GM12878 (cell line): ENCODE data around the gene AP2A2. TPM values are rescaled to one million over a fixed set of nuclear protein-coding genes. Genes with fewer than 3 reads are reported as not detected.

Source experiments
- ATAC-seq: fragments of 200-7000 bp; cut with Tn5 transposase; 3 replicates; pipeline ENCODE4 v1.9.1; 2020; ENCODE audit warnings: mild to moderate bottlenecking, moderate library complexity
- BruUV-seq: library from RNA; stranded (reverse); fragments of 400-500 nt; replicated peaks from 2 replicates; lab custom pipeline; 2021; lab: Mats Ljungman, UMichigan
- CTCF ChIA-PET: fragments of 300-600 bp; sonication (Branson Sonifier 250); formaldehyde crosslinking; extraction: SDS; loops from one replicate; lab custom pipeline; 2021; ENCODE audit warnings: inconsistent platforms; lab: Yijun Ruan, JAX
- POLR2A ChIA-PET: fragments of 350-600 bp; formaldehyde crosslinking; extraction: SDS; loops from one replicate; lab custom pipeline; 2021; ENCODE audit warnings: inconsistent platforms; lab: Charles Lee
- RAD21 ChIA-PET: fragments of 300-600 bp; sonication (Branson Sonifier 250); formaldehyde crosslinking; loops from one replicate; lab custom pipeline; 2023; ENCODE audit warnings: antibody characterized with exemption; ENCODE audit not compliant: unreplicated experiment; lab: Charles Lee
- SMC1A ChIA-PET: fragments of 300-600 bp; sonication (Branson Sonifier 250); formaldehyde crosslinking; loops from one replicate; lab custom pipeline; 2023; ENCODE audit not compliant: unreplicated experiment, uncharacterized antibody; lab: Charles Lee
- DNase-seq: peaks from one replicate; pipeline ENCODE4 v3.0.0-alpha.2; 2011; ENCODE audit warnings: low read depth, low spot score
- FAIRE-seq: peaks from 3 replicates; lab custom pipeline; 2011; peaks lifted over from hg19 to GRCh38; lab: Jason Lieb, UNC
- H2AFZ ChIP-seq: 2 replicates; pipeline ENCODE4 v1.6.0; 2011; ENCODE audit warnings: low read depth, low read length, control low read depth; ENCODE audit not compliant: control insufficient read depth
- H3K27ac ChIP-seq: 2 replicates; pipeline ENCODE4 v1.5.1; 2011; ENCODE audit warnings: control low read depth; ENCODE audit not compliant: control insufficient read depth, insufficient read depth
- H3K27me3 ChIP-seq, 2 experiments: replicated peaks in 1 of 2; 2 replicates each; pipeline versions ENCODE4 v1.6.0 to v1.6.1; 2011; ENCODE audit warnings: low read length in 1 of 2; ENCODE audit not compliant: control insufficient read depth in 2 of 2, insufficient read depth in 2 of 2
- H3K36me3 ChIP-seq, 2 experiments: 2 replicates each; pipeline ENCODE4 v1.5.1; 2011; ENCODE audit warnings: low read length in 1 of 2; ENCODE audit not compliant: control insufficient read depth in 2 of 2, insufficient read depth in 2 of 2
- H3K4me1 ChIP-seq: 2 replicates; pipeline ENCODE4 v1.6.1; 2011; ENCODE audit warnings: mild to moderate bottlenecking, low read length, moderate library complexity, mixed read lengths; ENCODE audit not compliant: control insufficient read depth, insufficient read depth
- H3K4me2 ChIP-seq: 2 replicates; pipeline ENCODE4 v1.6.0; 2011; ENCODE audit warnings: control low read depth; ENCODE audit not compliant: control insufficient read depth, insufficient read depth
- H3K4me3 ChIP-seq: fragments of 200-600 bp; sonication (generic); 2 replicates; pipeline ENCODE4 v1.5.1; 2016
- H3K79me2 ChIP-seq: 2 replicates; pipeline ENCODE4 v1.6.0; 2011; ENCODE audit warnings: low read length; ENCODE audit not compliant: control insufficient read depth, insufficient read depth
- H3K9ac ChIP-seq: 2 replicates; pipeline ENCODE4 v1.8.0; 2011; ENCODE audit warnings: low read length, control low read depth, mixed read lengths; ENCODE audit not compliant: control insufficient read depth, insufficient read depth
- H3K9me3 ChIP-seq: replicated peaks from 3 replicates; pipeline ENCODE4 v1.5.1; 2011; ENCODE audit warnings: mild to moderate bottlenecking, low read length; ENCODE audit not compliant: control insufficient read depth, insufficient read depth
- H4K20me1 ChIP-seq: 2 replicates; pipeline ENCODE4 v1.6.0; 2011; ENCODE audit not compliant: control insufficient read depth, insufficient read depth
- NFIC ChIP-seq: IDR thresholded peaks from 2 replicates; pipeline ENCODE4 v1.6.1; 2012; ENCODE audit warnings: low read depth, mild to moderate bottlenecking, inconsistent platforms, low read length, moderate library complexity
- NR2C1 ChIP-seq: fragments of 450-650 bp; IDR thresholded peaks from 2 replicates; pipeline ENCODE4 v1.6.1; 2017; ENCODE audit warnings: antibody characterized with exemption, mild to moderate bottlenecking, moderate library complexity
- SIX5 ChIP-seq: IDR thresholded peaks from 2 replicates; pipeline ENCODE4 v1.6.1; 2011; ENCODE audit warnings: mild to moderate bottlenecking, low read depth, low read length, moderate library complexity; ENCODE audit not compliant: severe bottlenecking
- TARDBP ChIP-seq: IDR thresholded peaks from 2 replicates; pipeline ENCODE4 v1.6.1; 2016; ENCODE audit warnings: borderline replicate concordance
- ZNF24 ChIP-seq: fragments of 450-650 bp; IDR thresholded peaks from 2 replicates; pipeline ENCODE4 v1.6.1; 2017; ENCODE audit warnings: antibody characterized with exemption, mild to moderate bottlenecking
- ZNF384 ChIP-seq: IDR thresholded peaks from 2 replicates; pipeline ENCODE4 v1.6.1; 2012; ENCODE audit warnings: low read depth, mild to moderate bottlenecking, low read length, improper control_type of control experiment, borderline replicate concordance
- WGBS: methylation state at CpG from one replicate; pipeline ENCODE4 v1.1.6; 2016; ENCODE audit warnings: low lambda C conversion rate; ENCODE audit not compliant: insufficient replicate concordance, insufficient coverage; ENCODE audit errors: missing lambda C conversion rate; 5-methylcytosine and 5-hydroxymethylcytosine counted together
- in situ Hi-C: fragments of 300-500 bp; cut with MboI; formaldehyde crosslinking; loops from 9 replicates; pipeline ENCODE4 v1.14.3; 2018; ENCODE audit warnings: mixed read lengths
- intact Hi-C: fragments of 100-400 bp; cut with micrococcal nuclease; formaldehyde crosslinking; loops from one replicate; pipeline ENCODE4 v1.14.2; 2022; ENCODE audit not compliant: unreplicated experiment
- polyA plus RNA-seq, 11 experiments: library from polyadenylated mRNA; depleted of rRNA in 4 of 11; unstranded in 6 of 11; stranded (reverse) in 5 of 11; fragments of >200 nt; fragmentation: Nextera tagmentation in 4 of 11; fragmentation: Illumina TruSeq in 1 of 11; extraction: Ambion mirVana in 4 of 11; extraction: Trizol in 1 of 11; gene quantifications; 1 replicate in 1 of 11; 2 replicates in 10 of 11; pipeline versions ENCODE4 v1.2.1 to v1.2.3, GENCODE V29; 2011 to 2016; ENCODE audit warnings: inconsistent platforms in 2 of 11, missing spikeins in 2 of 11, low read depth in 1 of 11
- total RNA-seq, 4 experiments: library from RNA; depleted of rRNA in 3 of 4; stranded (reverse); fragments of >200 nt in 3 of 4; fragmentation: Illumina TruSeq in 1 of 4; extraction: Trizol in 1 of 4; gene quantifications; 2 replicates each; pipeline versions ENCODE4 v1.2.1 to v1.2.3, GENCODE V29; 2013 to 2021
- TF ChIP-seq, protein P1 (sequence below): fragments of 450-650 bp; IDR thresholded peaks from 2 replicates; pipeline ENCODE4 v1.6.1; 2016; ENCODE audit warnings: mild to moderate bottlenecking, moderate library complexity, borderline replicate concordance
- TF ChIP-seq, protein P2 (sequence below): fragments of 450-650 bp; formaldehyde crosslinking; IDR thresholded peaks from 2 replicates; pipeline ENCODE4 v1.4.0; 2020; ENCODE audit warnings: mild to moderate bottlenecking, moderate library complexity
- TF ChIP-seq, protein P3 (sequence below): IDR thresholded peaks from 2 replicates; pipeline ENCODE4 v1.6.1; 2011; ENCODE audit warnings: mild to moderate bottlenecking, low read depth, low read length, moderate library complexity; ENCODE audit not compliant: insufficient replicate concordance
- TF ChIP-seq, protein P4 (sequence below), 3 experiments: IDR thresholded peaks in 2 of 3; conservative IDR thresholded peaks in 1 of 3; 2 replicates each; pipeline ENCODE4 v1.5.1; 2011; ENCODE audit warnings: low read depth in 3 of 3, low read length in 3 of 3, mild to moderate bottlenecking in 3 of 3, control low read depth in 2 of 3, moderate library complexity in 2 of 3, inconsistent platforms in 1 of 3, mixed read lengths in 1 of 3; ENCODE audit not compliant: control insufficient read depth in 2 of 3, insufficient read depth in 1 of 3; ENCODE audit errors: extremely low read depth in 1 of 3

Gene AP2A2
- total and polyA plus RNA-seq, 10 of the 15 experiments (the other 5 are each of a cell fraction or from before 2014, with no cell fraction given): 0.58 to 48.8 (median 18.2) TPM

GRCh38 chr11:1022908-1023810 is 97.5 kb downstream of the AP2A2 start:
- RAD21 ChIA-PET: no interaction called here
- H3K36me3 ChIP-seq: no peaks in the 10 kb centered on the region
- 80% methylated on average over 28 of the region's 28 CpGs for WGBS
- no peak overlapping the region for H3K4me2 ChIP-seq
- H3K4me1 ChIP-seq: no peaks in the 10 kb centered on the region
- H4K20me1 ChIP-seq: no peaks in the 10 kb centered on the region
- DNase-seq (no peak), ATAC-seq (no peak), FAIRE-seq (no peak)
- BruUV-seq: no TSS peak
- H3K4me3 ChIP-seq: no peak overlapping the region
- CTCF ChIA-PET: interaction anchor here (0.6 kb wide), 1 partner anchor 101 kb away, joined by 3 read pairs; no protein-coding TSS in a partner anchor
- H3K27ac ChIP-seq: no peak overlapping the region
- H3K9ac ChIP-seq: no peak overlapping the region
- intact Hi-C loops (no loop called here), in situ Hi-C loops (no loop called here)
- no peaks in the 10 kb centered on the region for H3K9me3 ChIP-seq
- H2AFZ ChIP-seq: no peak overlapping the region
- SMC1A ChIA-PET: no interaction called here
- POLR2A ChIA-PET: no interaction called here
- no peaks in the 10 kb centered on the region for H3K27me3 ChIP-seq
- no peaks in the 10 kb centered on the region for H3K79me2 ChIP-seq
- TF ChIP-seq, protein P1, sequence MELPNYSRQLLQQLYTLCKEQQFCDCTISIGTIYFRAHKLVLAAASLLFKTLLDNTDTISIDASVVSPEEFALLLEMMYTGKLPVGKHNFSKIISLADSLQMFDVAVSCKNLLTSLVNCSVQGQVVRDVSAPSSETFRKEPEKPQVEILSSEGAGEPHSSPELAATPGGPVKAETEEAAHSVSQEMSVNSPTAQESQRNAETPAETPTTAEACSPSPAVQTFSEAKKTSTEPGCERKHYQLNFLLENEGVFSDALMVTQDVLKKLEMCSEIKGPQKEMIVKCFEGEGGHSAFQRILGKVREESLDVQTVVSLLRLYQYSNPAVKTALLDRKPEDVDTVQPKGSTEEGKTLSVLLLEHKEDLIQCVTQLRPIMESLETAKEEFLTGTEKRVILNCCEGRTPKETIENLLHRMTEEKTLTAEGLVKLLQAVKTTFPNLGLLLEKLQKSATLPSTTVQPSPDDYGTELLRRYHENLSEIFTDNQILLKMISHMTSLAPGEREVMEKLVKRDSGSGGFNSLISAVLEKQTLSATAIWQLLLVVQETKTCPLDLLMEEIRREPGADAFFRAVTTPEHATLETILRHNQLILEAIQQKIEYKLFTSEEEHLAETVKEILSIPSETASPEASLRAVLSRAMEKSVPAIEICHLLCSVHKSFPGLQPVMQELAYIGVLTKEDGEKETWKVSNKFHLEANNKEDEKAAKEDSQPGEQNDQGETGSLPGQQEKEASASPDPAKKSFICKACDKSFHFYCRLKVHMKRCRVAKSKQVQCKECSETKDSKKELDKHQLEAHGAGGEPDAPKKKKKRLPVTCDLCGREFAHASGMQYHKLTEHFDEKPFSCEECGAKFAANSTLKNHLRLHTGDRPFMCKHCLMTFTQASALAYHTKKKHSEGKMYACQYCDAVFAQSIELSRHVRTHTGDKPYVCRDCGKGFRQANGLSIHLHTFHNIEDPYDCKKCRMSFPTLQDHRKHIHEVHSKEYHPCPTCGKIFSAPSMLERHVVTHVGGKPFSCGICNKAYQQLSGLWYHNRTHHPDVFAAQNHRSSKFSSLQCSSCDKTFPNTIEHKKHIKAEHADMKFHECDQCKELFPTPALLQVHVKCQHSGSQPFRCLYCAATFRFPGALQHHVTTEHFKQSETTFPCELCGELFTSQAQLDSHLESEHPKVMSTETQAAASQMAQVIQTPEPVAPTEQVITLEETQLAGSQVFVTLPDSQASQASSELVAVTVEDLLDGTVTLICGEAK: no peak
- TF ChIP-seq, protein P2, sequence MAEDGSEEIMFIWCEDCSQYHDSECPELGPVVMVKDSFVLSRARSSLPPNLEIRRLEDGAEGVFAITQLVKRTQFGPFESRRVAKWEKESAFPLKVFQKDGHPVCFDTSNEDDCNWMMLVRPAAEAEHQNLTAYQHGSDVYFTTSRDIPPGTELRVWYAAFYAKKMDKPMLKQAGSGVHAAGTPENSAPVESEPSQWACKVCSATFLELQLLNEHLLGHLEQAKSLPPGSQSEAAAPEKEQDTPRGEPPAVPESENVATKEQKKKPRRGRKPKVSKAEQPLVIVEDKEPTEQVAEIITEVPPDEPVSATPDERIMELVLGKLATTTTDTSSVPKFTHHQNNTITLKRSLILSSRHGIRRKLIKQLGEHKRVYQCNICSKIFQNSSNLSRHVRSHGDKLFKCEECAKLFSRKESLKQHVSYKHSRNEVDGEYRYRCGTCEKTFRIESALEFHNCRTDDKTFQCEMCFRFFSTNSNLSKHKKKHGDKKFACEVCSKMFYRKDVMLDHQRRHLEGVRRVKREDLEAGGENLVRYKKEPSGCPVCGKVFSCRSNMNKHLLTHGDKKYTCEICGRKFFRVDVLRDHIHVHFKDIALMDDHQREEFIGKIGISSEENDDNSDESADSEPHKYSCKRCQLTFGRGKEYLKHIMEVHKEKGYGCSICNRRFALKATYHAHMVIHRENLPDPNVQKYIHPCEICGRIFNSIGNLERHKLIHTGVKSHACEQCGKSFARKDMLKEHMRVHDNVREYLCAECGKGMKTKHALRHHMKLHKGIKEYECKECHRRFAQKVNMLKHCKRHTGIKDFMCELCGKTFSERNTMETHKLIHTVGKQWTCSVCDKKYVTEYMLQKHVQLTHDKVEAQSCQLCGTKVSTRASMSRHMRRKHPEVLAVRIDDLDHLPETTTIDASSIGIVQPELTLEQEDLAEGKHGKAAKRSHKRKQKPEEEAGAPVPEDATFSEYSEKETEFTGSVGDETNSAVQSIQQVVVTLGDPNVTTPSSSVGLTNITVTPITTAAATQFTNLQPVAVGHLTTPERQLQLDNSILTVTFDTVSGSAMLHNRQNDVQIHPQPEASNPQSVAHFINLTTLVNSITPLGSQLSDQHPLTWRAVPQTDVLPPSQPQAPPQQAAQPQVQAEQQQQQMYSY (CRISPR knock-in tag): no peak
- TF ChIP-seq NFIC (peak; percentile 59), ZNF384 (no peak), NR2C1 (no peak), ZNF24 (peak; percentile 91), TARDBP (peak; percentile 47; the same call in 1 of the 2 replicates), SIX5 (no peak)
- TF ChIP-seq, protein P3, sequence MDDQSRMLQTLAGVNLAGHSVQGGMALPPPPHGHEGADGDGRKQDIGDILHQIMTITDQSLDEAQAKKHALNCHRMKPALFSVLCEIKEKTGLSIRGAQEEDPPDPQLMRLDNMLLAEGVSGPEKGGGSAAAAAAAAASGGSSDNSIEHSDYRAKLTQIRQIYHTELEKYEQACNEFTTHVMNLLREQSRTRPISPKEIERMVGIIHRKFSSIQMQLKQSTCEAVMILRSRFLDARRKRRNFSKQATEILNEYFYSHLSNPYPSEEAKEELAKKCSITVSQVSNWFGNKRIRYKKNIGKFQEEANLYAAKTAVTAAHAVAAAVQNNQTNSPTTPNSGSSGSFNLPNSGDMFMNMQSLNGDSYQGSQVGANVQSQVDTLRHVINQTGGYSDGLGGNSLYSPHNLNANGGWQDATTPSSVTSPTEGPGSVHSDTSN: peak; percentile 20
- TF ChIP-seq, protein P4, sequence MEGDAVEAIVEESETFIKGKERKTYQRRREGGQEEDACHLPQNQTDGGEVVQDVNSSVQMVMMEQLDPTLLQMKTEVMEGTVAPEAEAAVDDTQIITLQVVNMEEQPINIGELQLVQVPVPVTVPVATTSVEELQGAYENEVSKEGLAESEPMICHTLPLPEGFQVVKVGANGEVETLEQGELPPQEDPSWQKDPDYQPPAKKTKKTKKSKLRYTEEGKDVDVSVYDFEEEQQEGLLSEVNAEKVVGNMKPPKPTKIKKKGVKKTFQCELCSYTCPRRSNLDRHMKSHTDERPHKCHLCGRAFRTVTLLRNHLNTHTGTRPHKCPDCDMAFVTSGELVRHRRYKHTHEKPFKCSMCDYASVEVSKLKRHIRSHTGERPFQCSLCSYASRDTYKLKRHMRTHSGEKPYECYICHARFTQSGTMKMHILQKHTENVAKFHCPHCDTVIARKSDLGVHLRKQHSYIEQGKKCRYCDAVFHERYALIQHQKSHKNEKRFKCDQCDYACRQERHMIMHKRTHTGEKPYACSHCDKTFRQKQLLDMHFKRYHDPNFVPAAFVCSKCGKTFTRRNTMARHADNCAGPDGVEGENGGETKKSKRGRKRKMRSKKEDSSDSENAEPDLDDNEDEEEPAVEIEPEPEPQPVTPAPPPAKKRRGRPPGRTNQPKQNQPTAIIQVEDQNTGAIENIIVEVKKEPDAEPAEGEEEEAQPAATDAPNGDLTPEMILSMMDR (IDR thresholded peaks at IDR 0.05 in 2 of 3, conservative IDR thresholded peaks at IDR 0.05 in 1 of 3; ENCODE audit: control insufficient read depth in 2 of 3, extremely low read depth in 1 of 3, insufficient read depth in 1 of 3, low read depth in 3 of 3, low read length in 3 of 3): no peak
